MM.1S (cell line): ENCODE data around the gene NDUFAF5.

Source experiments
- DNase-seq: peaks from one replicate; pipeline ENCODE4 v3.0.0-alpha.2; 2015
- H2AFZ ChIP-seq: fragments of 300-600 bp; sonication (generic); 2 replicates; pipeline ENCODE4 v1.6.0; 2016; ENCODE audit warnings: antibody characterized with exemption, low read length
- H3F3A ChIP-seq: fragments of 300-600 bp; sonication (generic); 2 replicates; pipeline ENCODE4 v1.6.1; 2016; ENCODE audit warnings: mild to moderate bottlenecking, antibody characterized with exemption, low read length, moderate library complexity, mixed read lengths; ENCODE audit not compliant: insufficient read depth
- H3K27ac ChIP-seq: fragments of 300-600 bp; sonication (generic); 2 replicates; pipeline ENCODE4 v1.5.1; 2016; ENCODE audit warnings: mild to moderate bottlenecking, low read length
- H3K27me3 ChIP-seq: fragments of 300-600 bp; sonication (generic); replicated peaks from 2 replicates; pipeline ENCODE4 v1.6.0; 2016; ENCODE audit warnings: low read length; ENCODE audit not compliant: insufficient read depth
- H3K36me3 ChIP-seq: fragments of 300-600 bp; sonication (generic); replicated peaks from 2 replicates; pipeline ENCODE4 v1.6.1; 2016; ENCODE audit warnings: mild to moderate bottlenecking, low read length, mixed read lengths; ENCODE audit not compliant: insufficient read depth
- H3K4me1 ChIP-seq: fragments of 300-600 bp; sonication (generic); 2 replicates; pipeline ENCODE4 v1.6.1; 2016; ENCODE audit warnings: low read length, mixed read lengths
- H3K4me2 ChIP-seq: fragments of 300-600 bp; sonication (generic); 2 replicates; pipeline ENCODE4 v1.6.0; 2016; ENCODE audit warnings: low read depth, low read length
- H3K4me3 ChIP-seq: fragments of 300-600 bp; sonication (generic); 2 replicates; pipeline ENCODE4 v1.5.1; 2016; ENCODE audit warnings: low read length, mixed read lengths
- H3K79me2 ChIP-seq: fragments of 300-600 bp; sonication (generic); 2 replicates; pipeline ENCODE4 v1.6.1; 2016; ENCODE audit warnings: mixed run types, low read length, mixed read lengths
- H3K9ac ChIP-seq: fragments of 300-600 bp; sonication (generic); 2 replicates; pipeline ENCODE4 v1.6.1; 2016; ENCODE audit warnings: low read length, mixed read lengths
- H3K9me2 ChIP-seq: fragments of 300-600 bp; sonication (generic); replicated peaks from 2 replicates; pipeline ENCODE4 v1.6.1; 2016; ENCODE audit warnings: mild to moderate bottlenecking, low read length, mixed read lengths; ENCODE audit not compliant: insufficient read depth
- H3K9me3 ChIP-seq: fragments of 300-600 bp; sonication (generic); replicated peaks from 2 replicates; pipeline ENCODE4 v1.6.1; 2016; ENCODE audit warnings: mild to moderate bottlenecking, low read length, mixed read lengths; ENCODE audit not compliant: insufficient read depth
- H4K20me1 ChIP-seq: fragments of 300-600 bp; sonication (generic); 2 replicates; pipeline ENCODE4 v1.6.1; 2016; ENCODE audit warnings: mild to moderate bottlenecking, low read length, moderate library complexity, mixed read lengths; ENCODE audit not compliant: insufficient read depth
- CTCF ChIP-seq: fragments of 300-600 bp; sonication (generic); IDR thresholded peaks from 2 replicates; pipeline ENCODE4 v1.5.1; 2016; ENCODE audit warnings: antibody characterized with exemption, low read length, mixed read lengths
- EZH2 ChIP-seq: fragments of 300-600 bp; sonication (generic); optimal IDR thresholded peaks from 2 replicates; pipeline ENCODE3; 2017; ENCODE audit warnings: low read depth, mild to moderate bottlenecking, antibody characterized with exemption, low read length, mixed read lengths
- EZH2phosphoT487 ChIP-seq: fragments of 300-600 bp; sonication (generic); IDR thresholded peaks from 2 replicates; pipeline ENCODE4 v1.6.1; 2018; ENCODE audit warnings: antibody characterized with exemption, low read length

NDUFAF5 gene

GRCh38 chr20:13777171-13777601 lies 7.6 kb upstream of the NDUFAF5 start:
- no peak for DNase-seq
- no peak overlapping the region for H3K4me3 ChIP-seq

GRCh38 chr20:13778827-13779226 lies 6.0 kb upstream of the NDUFAF5 start:
- H3K36me3 ChIP-seq = peaks cover 12% of the 10 kb centered on the region
- no peaks in the 10 kb centered on the region for H3F3A ChIP-seq
- no peak overlapping the region for H2AFZ ChIP-seq
- H3K4me3 ChIP-seq = no peak overlapping the region
- no peak overlapping the region for H3K27ac ChIP-seq
- no peaks in the 10 kb centered on the region for H4K20me1 ChIP-seq
- no peak for DNase-seq
- no peaks in the 10 kb centered on the region for H3K9me2 ChIP-seq
- no peak overlapping the region for H3K9ac ChIP-seq
- peaks cover 36% of the 10 kb centered on the region for H3K79me2 ChIP-seq
- H3K27me3 ChIP-seq = no peaks in the 10 kb centered on the region
- TF ChIP-seq EZH2phosphoT487 = no peak
- H3K9me3 ChIP-seq = no peaks in the 10 kb centered on the region
- no peak overlapping the region for H3K4me2 ChIP-seq
- 0 out of 2 replicates have a peak, but pooled peaks cover 6% of the 10 kb centered on the region for H3K4me1 ChIP-seq

More at GRCh38 chr20:13777171-13777601, 7.6 kb upstream of the NDUFAF5 start:
- H3F3A ChIP-seq = no peaks in the 10 kb centered on the region; the same call in 1 of the 2 replicates
- no peaks in the 10 kb centered on the region for H3K9me2 ChIP-seq
- peaks cover 13% of the 10 kb centered on the region for H3K36me3 ChIP-seq
- H3K27ac ChIP-seq = no peak overlapping the region
- no peak overlapping the region for H2AFZ ChIP-seq
- no peaks in the 10 kb centered on the region for H3K27me3 ChIP-seq
- H3K4me1 ChIP-seq = no peaks in the 10 kb centered on the region
- H3K9ac ChIP-seq = no peak overlapping the region
- H4K20me1 ChIP-seq = no peaks in the 10 kb centered on the region
- TF ChIP-seq EZH2 = no peak
- TF ChIP-seq EZH2phosphoT487 = no peak
- no peak for TF ChIP-seq CTCF
- H3K79me2 ChIP-seq = peaks cover 21% of the 10 kb centered on the region
- H3K9me3 ChIP-seq = no peaks in the 10 kb centered on the region
- H3K4me2 ChIP-seq = no peak overlapping the region

- peaks cover 7% of the 10 kb centered on the region; the same call in 1 of the 2 replicates for H3K36me3 ChIP-seq
- H3K27ac ChIP-seq = no peak overlapping the region
Measured at GRCh38 chr20:13783528-13783927, 1.3 kb upstream of the NDUFAF5 start.

More at GRCh38 chr20:13783528-13783927, 1.3 kb upstream of the NDUFAF5 start:
- TF ChIP-seq EZH2phosphoT487 (no peak), EZH2 (no peak), CTCF (no peak)
- peaks cover 12% of the 10 kb centered on the region for H3F3A ChIP-seq
- H3K9me2 ChIP-seq = no peaks in the 10 kb centered on the region
- H3K9me3 ChIP-seq = no peaks in the 10 kb centered on the region
- peak overlapping the region; percentile 64; the same call in 1 of the 2 replicates for H3K4me2 ChIP-seq
- no peaks in the 10 kb centered on the region for H3K27me3 ChIP-seq
- no peaks in the 10 kb centered on the region for H4K20me1 ChIP-seq
- peak overlapping the region; percentile 89; the same call in 1 of the 2 replicates for H3K9ac ChIP-seq
- DNase-seq = no peak
- no peak overlapping the region for H2AFZ ChIP-seq
- peaks cover 77% of the 10 kb centered on the region for H3K79me2 ChIP-seq
- peaks cover 16% of the 10 kb centered on the region for H3K4me1 ChIP-seq
- peak overlapping the region; percentile 97 for H3K4me3 ChIP-seq
